SH-SY5Y (cell line): Measurements from ENCODE around the gene CAAP1.

Experiments used
- GATA2 ChIP-seq: IDR thresholded peaks from 2 replicates; pipeline ENCODE4 v1.6.1; 2011; ENCODE audit warnings: mild to moderate bottlenecking, low read depth, low read length
- GATA3 ChIP-seq: IDR thresholded peaks from 2 replicates; pipeline ENCODE4 v1.6.1; 2011; ENCODE audit warnings: low read depth, mild to moderate bottlenecking, low read length, moderate library complexity

- TF ChIP-seq GATA2, result no peak
- no peak for TF ChIP-seq GATA3
Measured at GRCh38 chr9:26928902-26929495, 36.4 kb upstream of the CAAP1 start.
